Measurements from ENCODE around the gene BUB1B. TPM values are rescaled to one million over a fixed set of nuclear protein-coding genes. Genes with fewer than 3 reads are reported as not detected.
A peak's percentile ranks its signal among the peaks of the same experiment; 100 is the strongest.

BUB1B gene
- total RNA-seq, 6 donors from 2014 or later = 0.79 to 12.1 (median 2.7) TPM; not detected in 1

GRCh38 chr15:40232625-40233070 is 71.8 kb downstream of the BUB1B start:
- H3K36me3 ChIP-seq = no peaks in the 10 kb centered on the region
- WGBS, 2 donors = 55 to 69% methylated on average over 6 of the region's 7 CpGs
- TF ChIP-seq POLR2A (IDR thresholded peaks at IDR 0.05) = no peak
- TF ChIP-seq EP300 (IDR thresholded peaks at IDR 0.05) = no peak
- no peak for TF ChIP-seq POLR2AphosphoS5 (IDR thresholded peaks at IDR 0.05)
- TF ChIP-seq, protein P1, sequence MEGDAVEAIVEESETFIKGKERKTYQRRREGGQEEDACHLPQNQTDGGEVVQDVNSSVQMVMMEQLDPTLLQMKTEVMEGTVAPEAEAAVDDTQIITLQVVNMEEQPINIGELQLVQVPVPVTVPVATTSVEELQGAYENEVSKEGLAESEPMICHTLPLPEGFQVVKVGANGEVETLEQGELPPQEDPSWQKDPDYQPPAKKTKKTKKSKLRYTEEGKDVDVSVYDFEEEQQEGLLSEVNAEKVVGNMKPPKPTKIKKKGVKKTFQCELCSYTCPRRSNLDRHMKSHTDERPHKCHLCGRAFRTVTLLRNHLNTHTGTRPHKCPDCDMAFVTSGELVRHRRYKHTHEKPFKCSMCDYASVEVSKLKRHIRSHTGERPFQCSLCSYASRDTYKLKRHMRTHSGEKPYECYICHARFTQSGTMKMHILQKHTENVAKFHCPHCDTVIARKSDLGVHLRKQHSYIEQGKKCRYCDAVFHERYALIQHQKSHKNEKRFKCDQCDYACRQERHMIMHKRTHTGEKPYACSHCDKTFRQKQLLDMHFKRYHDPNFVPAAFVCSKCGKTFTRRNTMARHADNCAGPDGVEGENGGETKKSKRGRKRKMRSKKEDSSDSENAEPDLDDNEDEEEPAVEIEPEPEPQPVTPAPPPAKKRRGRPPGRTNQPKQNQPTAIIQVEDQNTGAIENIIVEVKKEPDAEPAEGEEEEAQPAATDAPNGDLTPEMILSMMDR (IDR thresholded peaks at IDR 0.05) = no peak
- H3K27ac ChIP-seq = no peak overlapping the region
- H3K9me3 ChIP-seq = no peaks in the 10 kb centered on the region
- H3K27me3 ChIP-seq = no peaks in the 10 kb centered on the region
- H3K4me1 ChIP-seq = peaks cover 0 to 6% (median 3%) of the 10 kb centered on the region in 4 donors
- ATAC-seq (ENCODE audit: low FRiP score in 2 of 2) = peak in 1 of 2 donors; percentile 31
- peak in 1 of 2 donors; percentile 53 for DNase-seq
- no peak overlapping the region for H3K4me3 ChIP-seq

- no peak for DNase-seq
- TF ChIP-seq EP300 (IDR thresholded peaks at IDR 0.05) (no peak), POLR2AphosphoS5 (IDR thresholded peaks at IDR 0.05) (no peak), POLR2A (IDR thresholded peaks at IDR 0.05) (no peak)
- TF ChIP-seq, protein P1 (IDR thresholded peaks at IDR 0.05) = no peak
- Histone ChIP-seq H3K4me3 (no peak overlapping the region), H3K27ac (no peak overlapping the region), H3K27me3 (no peaks in the 10 kb centered on the region), H3K9me3 (no peaks in the 10 kb centered on the region), H3K4me1 (peaks cover 5 to 12% (median 7%) of the 10 kb centered on the region in 4 donors), H3K36me3 (no peaks in the 10 kb centered on the region)
- 88 to 96% methylated on average over 5 to 11 of the region's 11 CpGs for WGBS, 2 donors
- ATAC-seq (ENCODE audit: low FRiP score in 2 of 2) = peak in 1 of 2 donors; percentile 35
These were observed 73.1 kb downstream of the BUB1B start for GRCh38 chr15:40233727-40234577.

- ATAC-seq (ENCODE audit: low FRiP score in 2 of 2) (peak in 1 of 2 donors; percentile 20), DNase-seq (no peak)
- Histone ChIP-seq H3K27me3 (no peaks in the 10 kb centered on the region), H3K4me3 (no peak overlapping the region), H3K36me3 (no peaks in the 10 kb centered on the region), H3K9me3 (no peaks in the 10 kb centered on the region), H3K4me1 (peaks cover 8 to 19% (median 13%) of the 10 kb centered on the region in 4 donors), H3K27ac (peak overlapping the region in 2 of 4 donors; percentile 7 to 56)
- TF ChIP-seq EP300 (IDR thresholded peaks at IDR 0.05) = no peak
- TF ChIP-seq POLR2A (IDR thresholded peaks at IDR 0.05) = no peak
- TF ChIP-seq POLR2AphosphoS5 (IDR thresholded peaks at IDR 0.05) = no peak
- TF ChIP-seq, protein P1 (IDR thresholded peaks at IDR 0.05) = no peak
- 69 to 71% methylated on average over 3 to 4 of the region's 4 CpGs for WGBS, 2 donors
These were observed 73.9 kb downstream of the BUB1B start for GRCh38 chr15:40234783-40235182.

DNA sequence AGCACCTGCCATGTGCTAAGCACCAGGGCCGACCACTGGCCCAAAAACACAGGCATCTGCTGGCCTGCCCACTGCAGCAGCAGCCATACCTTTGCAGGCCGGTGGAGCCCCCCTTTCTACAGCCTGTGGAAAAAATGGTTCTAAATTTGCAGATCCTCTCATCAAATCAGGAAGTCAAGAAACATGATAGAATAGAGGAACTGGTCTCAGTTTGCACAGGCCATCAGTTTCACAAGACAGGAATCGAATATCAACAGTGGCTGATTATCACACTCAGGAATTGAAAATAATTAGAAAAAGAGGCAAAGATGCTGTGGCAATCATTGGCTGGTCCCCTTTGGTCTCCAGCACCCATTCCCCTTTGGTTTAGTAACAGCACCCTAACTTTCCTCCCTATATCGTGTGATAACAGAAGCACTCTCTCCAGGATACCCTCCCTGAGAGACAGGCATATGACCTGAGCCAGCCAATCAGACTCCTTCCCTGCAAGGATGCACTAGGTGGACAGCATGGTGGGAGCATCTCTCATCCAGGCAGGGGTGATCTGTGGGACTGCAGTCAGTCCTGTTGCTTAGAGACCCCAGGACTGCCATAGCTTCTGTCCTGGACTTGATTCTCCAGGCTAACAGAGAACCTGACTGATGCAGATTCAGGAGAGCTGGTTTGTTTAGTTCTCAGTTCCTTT is 74.5 kb downstream of the BUB1B start:
- peak in 1 of 2 donors; percentile 56 for ATAC-seq (ENCODE audit: low FRiP score in 2 of 2)
- Histone ChIP-seq H3K27me3 (no peaks in the 10 kb centered on the region), H3K36me3 (no peaks in the 10 kb centered on the region), H3K27ac (peak overlapping the region in 2 of 4 donors; percentile 7 to 56), H3K4me1 (peaks cover 8 to 19% (median 13%) of the 10 kb centered on the region in 4 donors), H3K9me3 (no peaks in the 10 kb centered on the region), H3K4me3 (no peak overlapping the region)
- no peak for DNase-seq
- 72 to 76% methylated on average over 2 to 4 of the region's 4 CpGs for WGBS, 2 donors
- TF ChIP-seq, protein P1 (IDR thresholded peaks at IDR 0.05) = no peak
- TF ChIP-seq POLR2A (IDR thresholded peaks at IDR 0.05) = no peak
- TF ChIP-seq POLR2AphosphoS5 (IDR thresholded peaks at IDR 0.05) = no peak
- TF ChIP-seq EP300 (IDR thresholded peaks at IDR 0.05) = no peak
